ENCODE measurements around the gene CABP4.
A peak's percentile ranks its signal among the peaks of the same experiment; 100 is the strongest.
"Not testable (repeated sequence)": the region's sequence is repeated elsewhere in the genome, so short reads cannot be mapped to it uniquely, and the experiment has no call there.

Gene CABP4

GRCh38 chr11:67483831-67484665 lies 28.9 kb downstream of the CABP4 start:
- DNase-seq: no peak

- no peak for DNase-seq
Measured at GRCh38 chr11:67484847-67485311, 29.7 kb downstream of the CABP4 start.

DNA sequence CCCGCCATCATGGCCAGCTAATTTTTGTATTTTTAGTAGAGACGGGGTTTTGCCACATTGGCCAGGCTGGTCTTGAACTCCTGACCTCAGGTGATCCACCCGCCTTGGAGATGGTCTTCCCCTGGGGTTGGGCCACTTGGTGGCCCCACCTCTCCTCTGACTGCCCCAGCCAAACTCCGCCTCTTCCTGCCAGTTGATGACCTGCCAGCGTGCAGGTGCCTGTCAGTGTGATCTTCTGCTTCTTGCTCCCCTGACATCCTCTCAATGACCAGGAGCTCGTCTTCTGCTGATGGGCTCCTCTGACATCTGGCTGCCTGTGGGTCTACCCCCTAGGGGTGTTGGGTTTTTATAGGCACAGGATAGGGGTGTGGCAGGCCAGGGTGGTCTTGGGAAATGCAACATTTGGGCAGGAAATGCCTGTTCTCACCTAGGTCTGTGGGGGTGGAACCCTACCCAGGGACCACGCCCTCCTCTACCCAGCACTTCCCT lies 30.8 kb downstream of the CABP4 start:
- not testable (repeated sequence) for DNase-seq

DNA sequence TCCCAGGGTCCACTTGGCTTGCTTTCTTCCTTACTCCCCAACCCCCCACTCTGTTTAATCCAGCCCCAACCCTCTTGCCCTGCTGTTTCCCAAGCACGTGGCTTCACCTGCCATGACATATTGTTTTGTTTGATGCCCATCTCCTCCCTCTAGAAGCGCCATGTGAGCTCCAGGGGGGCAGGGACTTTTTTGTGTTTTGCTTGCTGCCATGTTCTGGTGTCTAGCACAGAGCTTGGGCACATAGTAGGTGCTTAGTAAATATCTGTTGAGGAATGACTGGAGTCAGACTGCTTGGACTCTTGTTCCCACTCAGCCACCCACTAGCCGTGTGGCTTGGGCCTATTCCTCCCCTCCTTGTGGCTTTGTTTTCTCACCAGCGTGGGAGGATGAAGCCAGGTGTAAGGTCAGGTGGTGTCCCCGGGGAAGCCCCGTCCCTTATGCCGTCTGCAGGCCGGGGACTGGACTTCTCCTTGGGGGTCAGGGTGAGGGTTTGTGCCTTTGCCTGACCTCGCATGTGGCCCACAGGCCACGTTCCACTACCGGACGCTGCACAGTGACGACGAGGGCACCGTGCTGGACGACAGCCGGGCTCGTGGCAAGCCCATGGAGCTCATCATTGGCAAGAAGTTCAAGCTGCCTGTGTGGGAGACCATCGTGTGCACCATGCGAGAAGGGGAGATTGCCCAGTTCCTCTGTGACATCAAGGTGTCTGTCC lies 31.5 kb downstream of the CABP4 start:
- no peak for DNase-seq

GRCh38 chr11:67489203-67489884 lies 34.2 kb downstream of the CABP4 start:
- DNase-seq: no peak

- peak; percentile 59 for DNase-seq
Measured at GRCh38 chr11:67489885-67490726, 35.0 kb downstream of the CABP4 start.

- no peak for DNase-seq
Measured at GRCh38 chr11:67490727-67491065, 35.5 kb downstream of the CABP4 start.

DNA sequence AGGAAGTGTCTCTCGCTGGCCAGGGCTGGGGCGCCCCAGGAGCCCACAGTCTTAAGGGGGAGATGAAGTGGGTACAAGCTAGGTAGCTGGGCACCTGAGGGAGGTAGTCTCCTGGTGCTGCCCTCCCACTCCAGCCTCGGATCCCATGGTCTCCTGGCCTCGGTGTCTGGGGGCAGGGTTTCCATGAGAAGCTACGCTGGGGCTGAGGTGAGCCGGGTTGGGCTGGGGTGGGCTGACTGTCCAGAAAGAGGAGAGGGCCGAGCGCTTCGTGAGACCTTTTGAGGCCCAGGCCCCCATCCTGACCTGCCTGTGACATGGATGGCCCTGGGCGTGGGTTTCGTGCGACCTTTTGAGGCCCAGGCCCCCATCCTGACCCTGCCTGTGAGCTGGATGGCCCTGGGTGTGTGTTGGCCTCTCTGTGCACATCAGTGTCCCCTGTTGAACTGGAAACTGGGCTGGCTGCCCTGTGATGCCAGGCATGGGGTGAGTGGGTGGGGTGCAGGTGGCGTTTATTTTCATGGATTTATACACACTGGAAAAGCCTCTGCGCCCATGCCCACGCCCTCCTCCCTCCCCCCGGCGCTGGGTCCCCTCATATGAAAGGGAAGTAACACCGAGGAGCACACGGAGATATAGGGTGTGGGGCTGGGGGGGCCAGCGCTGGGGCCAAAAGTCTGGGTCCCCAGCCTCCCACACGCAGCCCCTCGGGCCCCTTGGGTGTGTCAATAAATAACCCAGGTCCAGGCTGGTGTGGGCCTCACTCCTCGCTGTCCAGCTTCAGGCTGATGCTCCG lies 36.3 kb downstream of the CABP4 start:
- no peak for DNase-seq

DNA sequence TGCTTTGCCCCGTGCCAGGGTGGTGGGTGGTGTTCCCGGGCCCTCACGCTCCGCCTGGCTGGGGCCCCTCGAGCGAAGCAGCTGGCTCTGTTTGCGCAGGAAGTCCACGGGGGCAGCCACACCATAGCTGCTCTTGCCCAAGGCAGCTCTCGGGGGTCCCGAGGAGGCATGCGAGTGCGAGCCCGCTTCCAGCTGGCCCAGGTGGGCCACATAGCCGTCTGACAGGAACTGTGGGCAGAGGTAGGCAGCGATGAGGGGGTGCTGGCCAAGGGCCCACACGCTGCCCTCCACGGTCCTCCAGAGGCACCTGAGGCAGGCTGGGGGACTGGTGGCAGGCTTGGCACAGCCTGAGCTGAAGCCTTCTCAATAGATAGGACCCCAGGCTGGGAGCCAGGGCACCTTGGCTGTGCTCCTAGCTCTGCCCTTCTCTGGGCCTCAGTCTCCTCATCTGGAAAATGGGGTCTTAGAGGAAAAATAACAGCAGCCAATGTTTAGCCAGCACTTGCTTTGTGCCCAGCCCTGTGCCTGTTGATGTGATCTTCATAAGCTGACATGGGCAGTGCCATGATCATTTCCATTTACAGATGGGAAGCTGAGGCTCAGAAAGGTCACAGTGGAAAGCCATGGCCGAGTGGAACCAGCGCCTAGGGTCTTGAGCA lies 37.0 kb downstream of the CABP4 start:
- DNase-seq: no peak

DNA sequence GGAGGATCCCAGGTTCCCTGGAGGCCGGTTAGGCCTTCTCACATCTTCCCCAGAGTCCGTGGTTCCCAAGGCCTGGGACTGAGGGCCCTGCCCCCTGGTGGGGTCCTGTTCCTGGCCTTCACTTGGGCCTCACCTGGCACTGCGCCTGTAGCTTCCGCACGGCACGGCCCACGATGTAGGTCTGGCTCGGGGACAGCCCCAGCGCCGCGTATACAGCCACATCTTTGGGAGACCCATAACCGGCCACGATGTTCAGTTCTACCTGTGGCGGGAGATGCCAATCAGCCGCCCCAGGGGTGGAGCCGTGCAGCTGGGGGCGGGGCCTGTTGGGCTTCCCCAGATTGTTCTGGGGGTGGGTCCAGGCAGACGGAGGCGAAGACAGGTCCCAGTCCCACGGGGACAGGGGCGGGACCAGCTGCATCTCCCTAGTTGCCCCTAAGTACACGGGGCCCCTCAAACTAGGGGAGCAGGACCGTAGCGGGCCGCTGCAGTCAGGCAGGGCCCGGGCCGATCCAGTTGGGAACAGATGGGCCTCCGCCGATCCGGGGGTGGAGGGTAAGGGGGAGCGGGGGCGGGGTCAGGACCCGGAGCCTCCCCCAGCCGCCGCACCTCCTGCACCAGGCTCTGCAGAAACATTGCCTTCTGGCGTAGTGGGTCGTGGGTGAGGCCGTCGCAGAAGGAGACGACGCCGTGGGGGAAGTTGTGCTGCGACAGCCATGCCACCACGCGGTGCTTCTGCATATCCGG lies 37.8 kb downstream of the CABP4 start:
- DNase-seq: peak; percentile 81

DNA sequence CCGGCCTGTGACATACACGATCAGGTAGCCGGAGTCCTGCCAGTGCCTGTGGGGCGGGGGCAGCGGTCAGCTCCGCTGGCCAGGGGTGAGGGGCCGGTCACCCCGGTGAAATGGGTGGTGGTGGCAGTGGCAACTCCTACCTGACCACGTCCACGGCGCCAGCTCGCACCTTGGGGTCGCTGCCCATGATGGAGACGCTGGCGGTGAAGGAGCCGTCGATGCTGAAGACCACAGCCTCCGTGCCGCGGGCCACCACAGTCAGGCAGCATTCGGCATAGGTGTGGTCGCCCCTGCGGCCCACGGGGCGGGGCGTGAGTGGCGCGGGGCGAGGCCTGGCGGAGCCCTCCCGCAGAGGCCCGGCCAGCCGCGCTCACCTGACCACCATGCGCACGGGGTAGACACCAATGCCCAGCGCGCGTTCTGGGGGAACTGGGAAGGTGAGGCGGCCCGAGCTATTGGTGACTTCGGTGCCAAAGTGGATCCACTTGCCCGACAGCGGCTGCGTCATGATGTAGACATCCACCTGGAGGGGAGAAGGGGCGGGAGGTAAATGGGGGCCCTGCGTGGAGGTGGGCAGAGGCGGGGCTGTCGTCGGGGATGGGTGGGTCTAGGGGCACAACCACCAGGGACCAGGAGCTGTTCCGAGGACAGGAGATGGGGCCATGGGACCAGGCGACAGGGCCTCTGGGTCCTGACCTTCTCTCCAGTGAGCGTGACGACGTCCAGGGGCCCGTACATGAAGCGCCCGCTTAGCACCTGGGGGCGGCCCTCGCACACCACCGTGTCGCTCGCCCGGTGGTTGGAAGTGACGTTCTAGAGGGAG lies 38.6 kb downstream of the CABP4 start:
- DNase-seq: no peak

DNA sequence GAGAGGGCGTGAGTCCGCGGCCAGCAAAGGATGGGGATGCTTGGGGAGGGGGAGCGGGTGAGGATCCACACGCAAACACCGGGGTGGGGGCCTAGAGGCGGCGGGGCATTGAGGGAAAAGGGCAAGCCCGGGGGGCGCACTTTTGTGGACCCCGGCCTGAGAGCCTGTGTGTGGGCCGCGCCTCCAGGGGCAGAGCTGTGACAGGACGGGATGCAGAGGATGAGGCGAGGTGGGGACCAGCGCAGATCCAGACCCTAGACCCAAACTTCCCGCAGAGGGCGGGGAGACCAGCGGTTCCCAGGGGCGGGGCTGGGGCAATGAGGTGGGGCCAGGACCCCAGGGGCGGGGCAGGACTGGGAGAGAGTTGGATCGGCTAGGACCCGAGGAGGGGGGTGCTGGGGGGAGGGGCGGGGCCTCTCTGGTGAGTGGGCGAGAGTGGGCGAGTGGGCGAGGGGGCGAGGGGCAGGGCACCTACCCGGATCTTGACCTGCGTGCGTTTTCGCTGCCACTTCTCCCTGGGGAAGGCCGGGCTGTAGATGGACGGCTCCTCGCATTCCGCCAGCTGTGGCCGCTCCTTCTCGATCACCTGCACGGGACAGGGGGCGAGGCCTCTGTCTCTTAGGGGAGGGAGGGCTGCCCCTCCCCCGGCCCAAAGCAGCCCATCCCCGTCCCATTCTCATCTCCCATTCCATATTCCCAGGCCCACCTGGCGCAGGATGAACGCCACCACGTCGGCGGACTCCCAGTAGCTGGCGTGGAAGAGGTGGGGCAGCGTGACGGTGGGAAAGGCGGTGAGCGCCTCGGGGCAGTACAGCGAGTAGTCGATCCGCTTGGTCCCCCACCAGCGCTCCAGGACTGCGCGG lies 39.4 kb downstream of the CABP4 start:
- DNase-seq: peak; percentile 57

DNA sequence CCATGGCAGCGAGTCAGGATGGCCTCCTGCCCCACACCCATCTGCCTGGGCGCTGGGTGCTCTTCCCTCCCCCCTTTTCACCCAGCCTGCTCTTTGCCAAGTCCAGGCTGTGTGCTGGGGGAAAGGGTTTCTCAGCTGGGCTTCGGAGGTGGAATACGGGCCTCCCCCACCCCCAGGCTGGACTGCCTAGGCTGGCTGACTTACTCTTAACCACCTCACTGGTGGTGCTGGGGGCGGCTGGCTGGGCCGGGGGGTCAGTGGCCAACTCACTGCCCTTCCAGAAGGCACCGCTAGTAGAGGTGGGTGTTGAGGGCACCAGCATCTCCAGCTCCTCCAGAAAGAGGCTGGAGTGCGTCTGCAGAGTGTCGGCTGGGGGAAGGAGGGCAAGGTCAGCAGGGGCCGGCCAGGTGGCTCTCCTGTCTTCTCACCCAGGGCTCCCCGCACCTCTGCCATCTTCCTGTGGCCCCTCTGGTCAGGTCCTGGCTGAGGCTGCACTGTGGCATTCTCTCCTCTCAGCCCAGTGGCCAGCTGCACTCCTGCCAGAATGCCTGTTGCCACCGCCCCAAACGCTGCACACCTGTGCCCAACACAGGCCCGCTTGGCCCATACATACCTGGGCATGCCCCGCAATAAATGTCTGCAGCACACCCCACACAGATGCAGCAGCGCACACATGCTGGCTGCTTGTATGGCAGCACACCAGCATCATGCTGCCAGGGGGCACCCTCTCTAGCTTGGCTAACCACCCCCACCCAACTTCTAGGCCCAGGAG lies 40.3 kb downstream of the CABP4 start:
- DNase-seq: no peak

GRCh38 chr11:67496113-67496512 lies 41.0 kb downstream of the CABP4 start:
- no peak for DNase-seq

GRCh38 chr11:67497656-67498291 lies 42.6 kb downstream of the CABP4 start:
- no peak for DNase-seq

DNA sequence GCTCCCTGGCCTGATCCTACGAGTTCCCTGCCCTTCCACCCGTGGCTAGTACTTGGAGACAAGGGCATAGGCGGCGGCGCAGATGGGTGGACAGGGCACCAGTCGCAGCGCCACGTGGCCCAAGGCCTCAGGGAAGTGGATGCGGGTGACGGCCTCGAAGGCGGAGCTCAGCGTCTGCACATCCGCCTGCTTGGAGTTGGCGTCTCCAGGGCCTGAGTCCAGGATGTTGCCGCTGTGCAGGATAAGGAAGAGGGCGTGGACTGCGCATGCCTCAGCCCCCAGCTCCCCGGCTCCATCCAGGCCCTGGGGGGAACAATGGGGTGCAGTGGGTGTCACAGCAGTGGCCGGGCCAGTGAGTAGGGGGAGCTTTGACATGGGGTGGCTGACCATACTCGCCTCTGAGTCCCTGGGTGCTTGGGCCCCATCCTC lies 43.4 kb downstream of the CABP4 start:
- no peak for DNase-seq

All from 8988T (cell line).